EH (cell line): ENCODE results near the gene SLC22A9.
A peak's percentile ranks its signal among the peaks of the same experiment; 100 is the strongest.

Experiments
- DNase-seq: peaks from one replicate; pipeline ENCODE4 v3.0.0-alpha.2; 2015; ENCODE audit warnings: low read depth

Gene SLC22A9

DNA sequence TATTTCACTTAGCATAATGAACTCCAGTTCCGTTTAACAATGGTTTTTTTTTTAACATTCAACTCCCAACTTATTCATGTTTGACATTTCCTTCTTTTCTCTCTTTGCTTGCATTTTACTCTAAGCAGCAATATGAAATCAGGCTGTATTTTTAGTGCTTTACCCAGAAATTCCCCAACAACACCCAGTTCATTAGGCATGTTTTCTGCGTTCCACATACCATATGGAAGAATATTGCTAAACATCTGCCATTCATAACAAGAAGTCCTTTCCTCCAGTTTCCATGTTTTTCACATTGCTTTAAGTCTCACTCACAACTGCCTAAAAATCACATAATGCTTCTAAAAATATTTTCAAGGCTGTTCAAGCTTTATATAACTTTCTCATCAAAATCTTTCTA, 75.5 kb downstream of the SLC22A9 start:
- no peak for DNase-seq

DNA sequence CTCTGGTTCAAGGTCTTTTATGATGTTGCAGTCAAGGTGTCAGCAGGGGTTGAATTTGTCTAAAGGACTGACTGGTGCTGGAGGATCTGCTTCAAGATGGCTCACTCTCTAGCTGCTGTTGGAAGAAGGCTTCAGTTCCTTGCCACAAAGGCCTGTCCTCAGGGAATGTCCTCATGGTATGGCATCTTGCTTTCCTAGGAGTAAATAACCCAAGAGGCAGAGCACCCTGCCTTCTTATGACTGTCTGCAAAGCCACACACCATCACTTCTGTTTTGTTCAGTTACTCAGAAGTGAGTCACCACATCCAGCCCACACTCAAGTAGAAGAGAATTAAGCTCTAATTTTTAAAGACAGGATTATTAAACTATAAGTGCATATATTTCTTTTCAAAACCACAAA, 76.1 kb downstream of the SLC22A9 start:
- peak; percentile 25 for DNase-seq

DNA sequence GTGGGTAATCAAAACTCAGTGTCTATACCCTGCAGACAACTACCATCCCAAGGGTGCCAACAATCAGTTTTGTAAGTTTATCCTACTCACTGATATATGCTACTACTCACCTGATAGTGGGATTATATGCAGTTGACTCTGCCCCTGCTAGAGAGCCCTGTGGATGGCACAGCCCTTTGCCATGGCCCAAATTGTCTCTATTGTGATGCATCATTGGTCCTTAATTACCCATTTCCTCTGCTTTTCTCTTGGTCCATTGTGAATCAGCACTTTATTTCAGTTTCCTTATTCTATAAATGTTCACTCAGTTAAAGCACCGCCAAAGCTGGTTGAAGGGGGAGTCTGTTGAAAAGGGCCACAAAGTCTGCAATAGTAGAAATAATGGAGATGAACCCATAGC, 79.1 kb downstream of the SLC22A9 start:
- no peak for DNase-seq

DNA sequence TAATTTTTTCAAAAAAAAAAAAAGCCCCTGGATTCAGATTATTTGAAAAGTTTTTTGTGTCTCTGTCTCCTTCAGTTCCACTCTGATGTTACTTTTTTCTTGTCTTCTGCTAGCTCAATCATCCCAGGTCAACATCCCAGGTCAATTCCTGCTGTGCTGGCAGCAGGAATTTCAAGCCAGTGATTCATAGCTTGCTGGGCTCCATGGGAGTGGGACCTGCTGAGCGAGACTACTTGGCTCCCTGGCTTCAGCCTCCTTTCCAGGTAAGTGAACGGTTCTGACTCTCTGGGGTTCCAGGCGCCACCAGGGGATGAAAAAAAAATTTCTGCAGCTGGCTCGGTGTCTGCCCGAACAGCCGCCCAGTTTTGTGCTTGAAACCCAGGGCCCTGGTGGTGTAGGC, 90.0 kb downstream of the SLC22A9 start:
- no peak for DNase-seq
